Adrenal gland (tissue), 5 donors: ENCODE data around the gene RAD51B.

Source experiments
- POLR2A ChIP-seq, 2 donors: fragments of 450-650 bp; IDR thresholded peaks; one replicate each; pipeline ENCODE4 v1.6.1; 2017; ENCODE audit warnings: antibody characterized with exemption in 2 of 2, mild to moderate bottlenecking in 2 of 2, moderate library complexity in 1 of 2
- TF ChIP-seq, protein P1 (sequence below), 6 experiments: fragments of 450-650 bp in 4 of 6; fragments of 200-600 bp in 2 of 6; sonication (generic) in 1 of 6; IDR thresholded peaks; 1 replicate in 5 of 6; 2 replicates in 1 of 6; pipeline versions ENCODE4 v1.5.1 to v1.8.0; 2016 to 2021; ENCODE audit warnings: antibody characterized with exemption in 6 of 6, mild to moderate bottlenecking in 2 of 6, moderate library complexity in 1 of 6
- donor health status: DM: no; HTN: no; CAD: no.

- TF ChIP-seq, protein P1, sequence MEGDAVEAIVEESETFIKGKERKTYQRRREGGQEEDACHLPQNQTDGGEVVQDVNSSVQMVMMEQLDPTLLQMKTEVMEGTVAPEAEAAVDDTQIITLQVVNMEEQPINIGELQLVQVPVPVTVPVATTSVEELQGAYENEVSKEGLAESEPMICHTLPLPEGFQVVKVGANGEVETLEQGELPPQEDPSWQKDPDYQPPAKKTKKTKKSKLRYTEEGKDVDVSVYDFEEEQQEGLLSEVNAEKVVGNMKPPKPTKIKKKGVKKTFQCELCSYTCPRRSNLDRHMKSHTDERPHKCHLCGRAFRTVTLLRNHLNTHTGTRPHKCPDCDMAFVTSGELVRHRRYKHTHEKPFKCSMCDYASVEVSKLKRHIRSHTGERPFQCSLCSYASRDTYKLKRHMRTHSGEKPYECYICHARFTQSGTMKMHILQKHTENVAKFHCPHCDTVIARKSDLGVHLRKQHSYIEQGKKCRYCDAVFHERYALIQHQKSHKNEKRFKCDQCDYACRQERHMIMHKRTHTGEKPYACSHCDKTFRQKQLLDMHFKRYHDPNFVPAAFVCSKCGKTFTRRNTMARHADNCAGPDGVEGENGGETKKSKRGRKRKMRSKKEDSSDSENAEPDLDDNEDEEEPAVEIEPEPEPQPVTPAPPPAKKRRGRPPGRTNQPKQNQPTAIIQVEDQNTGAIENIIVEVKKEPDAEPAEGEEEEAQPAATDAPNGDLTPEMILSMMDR (IDR thresholded peaks at IDR 0.05) = no peak
- no peak for TF ChIP-seq POLR2A (IDR thresholded peaks at IDR 0.05)
Measured at GRCh38 chr14:68623307-68623706, 803.7 kb downstream of the RAD51B start.
